Skeletal muscle cell (primary cell): ENCODE data around the gene CNRIP1.
"Not testable (repeated sequence)": the region's sequence is repeated elsewhere in the genome, so short reads cannot be mapped to it uniquely, and the experiment has no call there.

Experiments
- DNase-seq: peaks from one replicate; pipeline ENCODE4 v3.0.0-alpha.2; 2010; ENCODE audit warnings: low read depth
- H3K4me3 ChIP-seq: 2 replicates; pipeline ENCODE4 v1.5.1; 2011; ENCODE audit warnings: low read depth, mild to moderate bottlenecking, control low read depth, low read length, moderate library complexity

CNRIP1 gene, protein sequence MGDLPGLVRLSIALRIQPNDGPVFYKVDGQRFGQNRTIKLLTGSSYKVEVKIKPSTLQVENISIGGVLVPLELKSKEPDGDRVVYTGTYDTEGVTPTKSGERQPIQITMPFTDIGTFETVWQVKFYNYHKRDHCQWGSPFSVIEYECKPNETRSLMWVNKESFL

DNA sequence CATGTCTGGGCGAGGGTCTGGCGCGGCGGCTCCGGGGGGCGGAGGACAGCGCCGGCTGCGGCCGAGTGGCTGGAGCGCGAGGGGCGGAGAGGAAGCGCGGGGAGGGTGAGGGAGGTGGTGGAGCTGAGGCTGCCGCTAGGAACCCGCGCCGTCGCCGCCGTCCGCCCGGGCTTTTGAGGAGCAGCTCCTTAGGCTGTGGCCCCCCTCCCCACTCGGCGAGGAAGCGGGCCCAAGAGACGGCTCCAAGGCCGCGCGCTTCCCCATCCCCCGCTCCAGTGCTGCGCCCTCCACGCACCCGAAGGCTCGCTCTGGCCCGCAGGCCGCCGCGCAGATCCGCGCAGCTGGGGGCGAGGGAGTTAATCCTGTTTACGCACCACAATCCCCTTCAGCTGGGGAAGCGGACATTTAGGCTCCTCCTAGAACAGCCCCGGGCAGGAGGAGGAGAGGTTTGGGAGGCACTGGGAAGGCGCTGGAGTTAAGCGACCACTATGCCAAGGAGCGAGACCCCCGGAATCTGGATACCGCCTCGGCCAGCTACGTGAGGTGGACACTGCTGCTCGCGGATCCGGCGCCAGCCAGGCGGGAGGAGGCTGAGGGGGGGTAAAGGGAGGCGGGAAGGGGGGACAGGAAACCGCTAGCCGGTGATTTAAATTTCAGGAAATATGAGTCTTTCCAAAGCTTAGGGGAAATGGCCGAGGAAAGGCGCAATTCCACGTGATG lies at the start of gene CNRIP1:
Gene CNRIP1, minus strand, starts transcription at position 552 of the 720 bp plus-strand sequence. Its CDS starts 549 bp downstream, at position 3.
- H3K4me3 ChIP-seq = peak within 1 kb of the TSS; percentile 88
- peak; percentile 43 for DNase-seq

DNA sequence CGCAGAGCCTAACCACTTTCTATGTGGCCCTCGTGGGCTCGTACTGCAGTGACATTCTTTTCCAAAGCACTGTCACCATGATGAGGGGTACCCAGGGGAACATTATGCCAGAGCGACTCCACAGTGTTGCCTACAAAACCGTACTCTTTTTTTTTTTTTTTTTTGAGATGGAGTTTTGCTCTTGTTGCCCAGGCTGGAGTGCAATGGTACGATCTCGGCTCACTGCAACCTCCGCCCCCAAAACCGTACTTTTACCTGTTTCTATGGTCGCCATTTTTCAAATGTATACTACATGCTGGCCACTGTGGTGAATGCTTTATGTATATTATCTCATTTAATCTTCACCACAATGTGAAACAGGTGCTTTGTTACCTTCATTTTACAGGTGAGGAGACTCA lies 49.6 kb upstream of the CNRIP1 start:
- no peak for DNase-seq
- no peak overlapping the region for H3K4me3 ChIP-seq

DNA sequence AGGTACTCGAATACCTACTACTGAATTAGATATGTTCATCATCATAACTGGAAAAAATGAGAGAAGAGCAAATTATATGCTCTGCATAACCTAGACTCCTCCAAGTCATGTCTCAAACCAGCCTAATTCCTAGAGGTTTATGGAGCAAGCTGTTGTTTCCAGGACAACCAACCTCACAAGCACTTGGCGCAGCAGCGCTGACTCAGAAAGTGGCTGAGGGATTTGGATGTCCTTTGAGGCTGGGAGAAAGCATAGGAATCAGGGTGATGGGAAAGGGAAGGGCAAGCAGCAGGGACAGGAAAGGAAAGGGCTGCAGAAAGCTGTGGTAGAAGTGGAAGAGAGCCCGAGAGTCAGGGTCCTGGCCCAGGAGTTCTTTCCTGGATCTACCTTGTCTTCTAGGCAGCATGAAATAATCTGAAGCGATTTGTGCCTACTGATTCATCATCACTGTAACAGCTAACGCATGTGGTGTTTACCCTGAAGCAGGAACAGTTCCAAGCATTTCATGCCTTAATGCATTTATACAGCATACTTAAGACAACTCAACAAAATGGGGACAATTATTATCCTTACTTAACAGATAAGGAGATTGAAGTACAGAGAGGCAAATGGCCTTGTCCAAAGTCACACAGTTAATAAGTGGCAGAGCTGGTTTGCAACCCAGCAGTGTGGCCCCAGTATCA lies 49.0 kb upstream of the CNRIP1 start:
- DNase-seq = peak; percentile 45
- no peak overlapping the region for H3K4me3 ChIP-seq

DNA sequence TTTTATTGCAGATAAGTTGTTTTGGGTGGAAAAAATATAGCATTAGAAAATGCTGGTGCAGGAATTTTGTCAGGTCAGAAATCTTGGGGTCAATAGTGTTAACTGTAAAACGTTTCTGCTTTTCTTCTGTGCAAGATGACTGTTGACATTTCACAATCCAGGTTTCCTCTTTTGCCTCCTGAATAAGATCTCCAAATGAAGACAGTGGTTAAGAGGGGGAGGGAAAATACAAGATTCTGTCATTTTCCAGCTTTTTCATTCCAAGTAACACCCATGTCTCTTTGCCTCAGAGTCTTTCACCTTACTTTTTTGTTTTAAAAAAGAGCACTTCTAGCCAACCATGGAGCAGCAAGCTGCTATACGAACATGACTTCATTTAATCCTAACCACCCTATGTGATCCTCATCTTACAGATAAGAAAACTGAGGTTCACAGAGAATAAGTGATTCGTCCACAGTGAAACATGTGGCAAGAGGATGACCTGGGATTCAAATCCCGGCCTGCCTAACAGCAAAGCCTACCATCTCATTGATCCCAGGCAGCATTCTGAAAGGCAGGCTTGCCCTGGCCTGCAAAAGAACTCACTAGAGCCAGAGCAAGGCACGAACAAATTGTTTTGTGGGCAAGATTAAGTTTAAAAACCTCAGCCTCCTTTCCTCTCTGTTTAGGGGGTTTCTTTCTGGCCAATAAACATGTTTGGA lies 48.4 kb upstream of the CNRIP1 start:
- no peak overlapping the region for H3K4me3 ChIP-seq
- DNase-seq = no peak

DNA sequence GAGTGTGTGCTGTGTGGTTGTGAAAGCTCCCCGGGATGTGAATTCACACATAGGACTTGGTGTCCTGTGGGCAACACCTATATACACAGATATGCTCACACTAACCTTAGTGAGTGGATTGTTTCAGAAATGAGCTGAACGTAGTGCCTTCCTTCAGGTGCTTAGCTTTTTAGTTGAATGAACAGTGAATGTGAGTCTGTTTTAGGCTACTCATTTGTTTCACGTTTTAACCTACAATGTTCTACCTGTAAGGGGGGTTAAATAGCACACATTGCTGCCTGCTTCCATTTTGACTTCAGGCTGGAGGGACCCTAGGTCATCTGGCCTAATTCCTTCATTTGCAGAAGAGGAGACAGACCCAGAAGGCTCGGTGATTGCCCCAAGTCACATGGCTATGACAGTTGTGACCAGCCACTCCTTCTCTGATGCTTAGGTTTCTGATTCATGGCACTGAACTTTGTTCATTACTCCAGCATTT lies 46.4 kb upstream of the CNRIP1 start:
- no peak overlapping the region for H3K4me3 ChIP-seq
- DNase-seq = no peak

DNA sequence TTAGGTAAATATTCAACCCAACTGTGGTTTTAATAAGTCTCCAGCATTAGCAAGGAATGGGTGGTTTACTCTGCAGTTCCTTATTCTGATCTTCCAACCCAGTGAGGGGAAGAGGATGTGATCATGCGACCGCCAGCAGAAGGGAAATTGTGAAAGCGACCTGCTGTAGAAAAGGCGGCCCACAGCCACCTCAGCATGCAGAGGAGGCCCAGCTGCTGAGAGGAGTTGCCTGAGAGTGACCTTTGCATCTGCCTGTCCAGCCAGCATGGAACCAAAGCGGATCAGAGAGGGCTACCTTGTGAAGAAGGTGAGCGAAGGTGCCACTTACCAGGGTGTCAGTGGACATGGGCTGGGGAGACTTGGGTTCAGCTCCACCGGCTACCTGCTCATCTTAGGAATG lies 45.3 kb upstream of the CNRIP1 start, which contains the start of gene PLEK:
Gene PLEK, plus strand, starts transcription at position 196 of the 400 bp plus-strand sequence. Its CDS starts 70 bp downstream, at position 266.
- no peak for DNase-seq
- no peak within 1 kb of the TSS for H3K4me3 ChIP-seq

DNA sequence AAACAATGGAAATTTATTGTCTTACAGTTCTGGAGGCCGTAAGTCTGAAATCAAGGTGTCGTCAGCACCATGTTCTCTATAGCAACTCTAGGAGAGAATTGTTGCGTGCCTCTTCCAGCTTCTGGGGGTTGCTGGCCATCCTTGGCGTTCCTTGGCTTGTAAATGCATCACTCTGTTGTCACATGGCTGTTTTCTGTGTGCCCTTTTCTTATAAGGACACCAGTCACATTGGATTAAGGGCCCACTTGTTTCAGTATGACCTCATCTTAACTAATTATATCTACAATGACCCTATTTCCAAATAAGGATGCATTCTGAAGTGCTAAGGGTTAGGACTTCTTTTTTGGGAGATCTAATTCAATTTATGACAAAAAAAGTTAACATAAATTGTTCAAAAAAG lies 44.0 kb upstream of the CNRIP1 start:
- no peak overlapping the region for H3K4me3 ChIP-seq
- DNase-seq = no peak

DNA sequence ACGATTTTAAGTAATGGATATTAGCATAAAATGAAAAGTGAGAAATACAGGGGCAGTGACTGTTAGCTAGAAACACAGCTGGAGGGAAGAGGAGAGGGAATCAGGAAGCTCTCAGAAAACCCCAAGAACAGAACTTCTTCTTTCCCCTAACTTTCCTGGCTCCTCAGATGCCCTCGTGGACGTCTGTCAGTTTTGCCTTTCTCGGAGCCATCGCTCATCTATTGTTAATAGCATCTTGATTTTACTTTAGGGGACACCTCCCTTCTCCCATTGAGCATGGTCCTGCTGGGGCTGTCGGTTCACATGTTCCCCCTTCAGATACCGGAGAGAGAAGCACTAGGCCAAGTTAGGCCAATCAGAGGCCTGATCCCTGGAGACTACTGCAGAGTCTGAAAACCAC lies 43.0 kb upstream of the CNRIP1 start:
- no peak for DNase-seq

DNA sequence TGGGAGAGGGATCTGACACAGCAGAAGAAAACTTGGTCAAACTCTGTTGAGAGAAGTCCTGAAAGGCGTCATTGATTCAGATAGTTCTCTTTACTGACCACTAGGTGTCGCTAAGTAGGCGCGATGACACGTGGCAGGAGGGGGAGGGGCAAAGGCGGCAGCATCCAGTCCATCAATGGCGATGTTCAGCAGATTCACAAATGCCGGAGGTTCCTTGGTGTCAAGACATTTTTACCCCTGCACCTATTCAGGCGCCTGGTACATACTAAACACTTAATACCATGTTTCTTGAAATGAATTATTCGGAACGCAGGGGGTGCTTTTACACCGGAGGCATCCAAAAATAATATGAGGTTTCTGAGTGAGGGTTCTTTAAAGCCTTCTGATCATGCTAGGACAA lies 42.3 kb upstream of the CNRIP1 start:
- no peak for DNase-seq
- H3K4me3 ChIP-seq = no peak overlapping the region

More for the DNA sequence above, 43.0 kb upstream of the CNRIP1 start:
- H3K4me3 ChIP-seq = no peak overlapping the region

DNA sequence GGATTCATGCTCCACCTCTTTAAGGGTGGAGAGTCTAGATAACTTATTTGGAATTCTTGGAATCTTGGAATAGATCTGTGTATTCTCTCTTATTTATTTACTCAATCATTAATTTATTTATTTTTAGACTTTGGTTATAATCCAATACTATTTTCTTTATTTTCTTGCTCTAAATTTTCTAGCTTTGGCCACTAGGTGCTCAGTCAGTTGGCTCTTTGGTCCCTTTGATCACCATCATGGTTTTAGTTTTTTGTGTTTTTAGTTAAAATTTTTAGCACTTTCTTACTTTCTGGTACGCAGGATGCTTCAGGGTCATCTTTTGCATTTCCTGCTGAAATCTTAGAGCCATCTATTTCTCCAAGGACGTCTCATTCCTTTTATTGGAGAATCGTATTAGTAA lies 40.1 kb upstream of the CNRIP1 start:
- DNase-seq = no peak
- no peak overlapping the region for H3K4me3 ChIP-seq

DNA sequence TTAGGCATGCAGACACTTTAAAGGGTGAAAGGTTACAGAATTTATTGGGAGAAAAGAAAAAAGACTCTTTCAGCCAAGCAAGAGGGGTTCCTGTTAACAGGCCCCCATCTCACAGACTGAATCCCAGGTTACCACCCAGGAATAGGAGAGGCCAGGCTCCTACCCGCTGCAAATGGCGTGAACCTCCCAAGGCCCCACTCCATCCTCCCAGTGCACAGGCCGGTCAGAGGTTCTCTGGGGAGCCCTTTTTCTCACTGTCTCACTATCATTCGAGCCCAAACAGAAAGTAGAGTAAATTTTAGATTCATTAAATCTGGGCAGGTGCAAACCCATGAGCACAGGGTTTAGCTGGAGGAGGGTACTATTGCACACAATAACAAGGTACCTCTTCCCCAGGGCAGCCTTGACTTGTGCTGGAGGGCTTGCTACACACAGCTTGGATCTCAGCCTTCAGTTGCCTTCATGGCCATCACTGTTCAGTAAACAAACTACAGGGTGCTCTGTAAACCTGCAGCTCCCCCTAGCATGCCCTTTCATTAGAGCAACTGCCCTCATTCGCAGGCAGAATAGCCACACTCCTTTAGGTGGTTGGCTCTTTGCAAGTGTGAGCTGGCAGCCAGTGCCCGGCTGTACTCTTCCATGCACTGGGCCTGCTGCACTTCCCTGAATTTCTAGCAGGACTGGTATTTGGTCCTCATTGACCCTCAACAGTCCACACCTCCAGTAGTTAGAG lies 38.0 kb upstream of the CNRIP1 start:
- peak; percentile 24 for DNase-seq
- no peak overlapping the region for H3K4me3 ChIP-seq

DNA sequence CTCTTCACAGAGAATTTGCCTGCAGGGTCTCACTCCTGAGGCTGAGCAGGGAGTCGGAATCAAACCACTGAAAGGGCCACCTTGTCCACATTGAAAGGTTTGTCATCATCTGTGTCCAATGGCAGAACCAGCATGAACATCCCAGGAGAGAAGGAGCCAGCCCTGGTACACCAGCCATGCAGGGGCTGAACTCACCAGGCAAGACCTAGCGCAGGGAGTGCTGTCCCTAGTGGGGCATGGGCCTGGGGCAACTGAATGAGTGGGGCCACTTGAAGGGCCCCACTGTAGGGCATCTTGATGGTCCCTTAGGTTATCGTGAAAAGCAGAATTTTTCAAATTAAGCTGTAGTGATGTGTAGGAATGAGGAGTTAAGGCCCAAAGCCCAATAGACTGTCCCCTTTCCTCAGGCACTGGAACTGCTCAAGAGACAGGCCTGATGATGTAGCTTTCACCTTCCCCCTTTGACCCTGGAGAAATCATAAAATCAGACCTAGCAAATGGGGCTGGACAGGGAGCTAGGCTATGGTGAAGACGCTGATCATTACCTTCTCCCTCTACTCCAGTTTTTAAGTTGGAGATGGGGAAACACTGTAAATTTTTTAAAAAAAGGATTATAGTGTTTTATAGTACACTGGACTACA lies 37.0 kb upstream of the CNRIP1 start:
- DNase-seq = no peak

DNA sequence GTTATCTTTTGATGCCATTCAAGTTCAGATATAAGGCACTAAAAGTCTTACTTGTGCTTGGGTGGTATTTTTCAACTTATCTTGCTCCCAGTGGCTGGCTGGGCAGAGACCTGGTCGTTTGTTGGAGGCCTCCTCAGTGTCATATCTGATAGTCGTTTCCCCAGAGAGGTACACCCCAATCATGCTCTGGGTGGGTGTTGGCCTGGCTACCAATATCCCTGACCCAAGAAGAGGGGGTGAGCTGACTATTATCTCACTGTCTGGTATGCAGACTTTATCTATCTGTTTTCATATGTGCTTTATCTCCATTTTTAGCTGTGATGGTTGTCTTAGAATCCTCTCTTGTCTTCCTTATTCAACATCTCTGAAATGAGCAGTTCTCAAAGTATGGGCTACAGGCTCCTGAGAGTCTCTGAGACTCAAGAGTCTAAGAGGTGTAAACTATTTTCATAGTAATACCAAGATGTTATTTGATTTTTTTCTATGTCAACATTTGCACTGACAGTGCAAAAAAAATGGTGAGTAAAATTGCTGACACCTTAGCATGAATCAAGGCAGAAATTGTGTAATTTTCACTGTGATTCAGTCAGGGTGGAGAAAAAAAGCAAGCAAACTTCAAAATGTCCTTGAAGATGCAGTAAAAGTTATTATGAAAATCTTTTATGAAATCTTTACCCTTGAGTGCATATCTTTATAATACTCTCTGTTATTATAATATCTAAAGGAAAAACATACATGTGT lies 33.1 kb upstream of the CNRIP1 start:
- DNase-seq = no peak
- H3K4me3 ChIP-seq = no peak overlapping the region

More for the DNA sequence above, 37.0 kb upstream of the CNRIP1 start:
- no peak overlapping the region for H3K4me3 ChIP-seq

DNA sequence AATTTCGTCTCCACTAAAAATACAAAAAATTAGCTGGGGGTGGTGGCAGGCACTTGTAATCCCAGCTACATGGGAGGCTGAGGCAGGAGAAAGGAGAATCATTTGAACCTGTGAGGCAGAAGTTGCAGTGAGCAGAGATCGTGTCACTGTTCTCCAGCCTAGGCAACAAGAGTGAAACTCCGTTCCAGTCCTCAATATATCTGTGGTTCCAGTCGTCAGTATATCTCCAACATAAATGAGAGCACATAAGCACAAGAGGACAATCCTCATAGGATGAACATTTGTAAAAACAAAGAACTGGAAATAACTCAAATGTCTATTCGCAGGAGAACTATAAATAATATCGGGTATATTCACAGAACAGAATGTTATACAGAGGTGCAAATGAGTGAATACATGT lies 32.2 kb upstream of the CNRIP1 start:
- DNase-seq = no peak
- H3K4me3 ChIP-seq = no peak overlapping the region

DNA sequence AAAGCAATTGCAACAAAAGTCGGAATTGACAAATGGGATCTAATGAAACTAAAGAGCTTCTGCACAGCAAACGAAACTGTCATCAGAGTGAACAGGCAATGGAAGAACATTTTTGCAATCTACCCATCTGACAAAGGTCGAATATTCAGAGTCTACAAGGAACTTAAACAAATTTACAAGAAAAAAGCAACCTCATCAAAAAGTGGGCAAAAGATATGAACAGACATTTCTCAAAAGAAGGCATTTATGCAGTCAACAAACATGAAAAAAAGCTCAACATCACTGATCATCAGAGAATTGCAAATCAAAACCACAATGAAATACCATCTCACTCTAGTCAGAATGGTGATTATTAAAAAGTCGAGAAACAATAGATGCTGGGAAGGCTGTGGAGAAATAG lies 29.3 kb upstream of the CNRIP1 start:
- DNase-seq, H3K4me3 ChIP-seq: not testable (repeated sequence)

DNA sequence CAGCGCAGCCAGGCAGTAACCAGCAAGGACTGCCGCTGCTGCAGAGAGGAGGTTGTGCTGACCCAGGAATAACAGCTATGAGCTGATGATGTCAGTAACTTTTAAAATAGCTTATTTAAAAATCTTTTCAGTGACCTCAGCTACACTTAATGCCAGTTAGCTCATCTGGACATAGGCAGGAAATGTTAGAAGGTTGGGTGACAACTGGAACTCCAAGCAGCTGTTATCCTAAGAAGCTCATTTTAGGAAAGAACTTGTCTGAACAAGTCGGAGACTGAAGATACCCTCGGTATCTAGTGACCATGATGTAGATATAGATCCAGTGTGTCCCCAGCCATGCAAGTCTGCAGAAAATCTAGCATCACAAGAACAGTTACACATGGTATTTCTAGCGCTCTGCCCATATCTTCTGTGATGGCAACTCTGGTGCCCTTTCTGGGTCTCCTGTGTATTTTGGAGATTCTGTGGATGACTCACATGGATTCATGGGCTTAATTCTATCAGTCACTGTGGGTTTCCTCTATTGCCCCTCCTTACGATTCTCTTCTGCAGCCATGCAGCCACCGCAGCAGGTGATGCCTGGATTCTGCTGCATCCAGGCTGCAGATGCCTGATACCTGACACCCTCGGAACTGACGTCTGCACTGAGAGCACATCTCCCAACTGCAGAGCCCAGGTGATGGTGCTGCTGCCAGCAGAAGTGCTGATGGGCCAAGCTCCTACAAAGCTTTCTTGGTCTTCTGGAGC lies 25.6 kb upstream of the CNRIP1 start:
- H3K4me3 ChIP-seq = no peak overlapping the region
- no peak for DNase-seq

DNA sequence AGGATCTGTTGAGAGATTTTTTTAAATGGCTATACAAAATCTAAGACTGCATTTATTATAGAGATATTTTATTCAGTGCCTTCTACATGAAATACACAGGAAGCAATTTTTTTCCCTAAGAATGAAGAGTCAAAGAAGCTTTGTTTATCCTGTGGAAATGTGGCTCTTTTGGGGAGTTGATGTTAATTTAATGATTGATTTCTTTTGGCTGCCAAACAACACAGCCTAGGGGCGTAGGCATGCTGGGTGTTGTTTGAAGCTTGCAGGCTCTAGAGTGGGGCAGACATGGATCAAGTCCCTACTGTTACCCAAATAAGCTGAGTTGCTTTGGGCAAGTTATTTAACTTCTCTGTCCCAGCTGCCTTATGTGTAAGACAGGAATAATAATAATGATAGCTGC lies 24.3 kb upstream of the CNRIP1 start:
- DNase-seq = no peak

DNA sequence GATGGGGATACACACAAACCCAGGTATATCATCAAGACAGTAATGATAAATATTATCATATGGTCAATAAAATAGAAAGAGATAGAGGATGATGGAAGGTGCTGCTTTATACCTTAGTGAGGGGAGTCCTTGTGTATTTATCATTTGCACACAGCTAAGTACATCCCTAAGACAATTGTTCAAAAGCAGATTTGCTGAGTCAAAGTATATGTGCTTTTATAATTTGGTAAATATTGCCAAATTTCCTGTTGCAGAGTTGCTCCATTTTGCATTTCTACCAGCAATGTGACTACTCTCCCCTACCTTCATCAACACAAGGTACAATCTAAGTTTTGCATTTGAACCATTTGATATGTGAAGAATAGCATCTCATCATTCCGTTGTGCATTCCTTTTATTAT lies 22.7 kb upstream of the CNRIP1 start:
- H3K4me3 ChIP-seq = no peak overlapping the region
- no peak for DNase-seq

More for the DNA sequence above, 24.3 kb upstream of the CNRIP1 start:
- no peak overlapping the region for H3K4me3 ChIP-seq
